Pulmonary artery endothelial cell (primary cell): ENCODE data around the gene GATB. TPM values are rescaled to one million over a fixed set of nuclear protein-coding genes. Genes with fewer than 3 reads are reported as not detected.

ENCODE experiments used
- DNase-seq: peaks from one replicate; pipeline ENCODE4 v3.0.0-alpha.2; 2011; ENCODE audit warnings: low read depth, low spot score
- total RNA-seq: library from RNA; depleted of rRNA; stranded (reverse); fragments of >200 nt; gene quantifications from 2 replicates; pipeline ENCODE4 v1.2.3, GENCODE V29; 2014

The GATB gene
- 16.4 and 21.0 TPM in 2 replicates for total RNA-seq

- peak; percentile 83 for DNase-seq
Observed at GRCh38 chr4:151760712-151761661, at the start of gene GATB. Gene GATB, minus strand, starts transcription at chr4:151761007. Its CDS starts 25 bp downstream, at chr4:151760982.

- DNase-seq = no peak
Observed at GRCh38 chr4:151810476-151810875, 49.7 kb upstream of the GATB start.

GRCh38 chr4:151809716-151810115, 48.9 kb upstream of the GATB start:
- no peak for DNase-seq

GRCh38 chr4:151808542-151808941, 47.7 kb upstream of the GATB start:
- no peak for DNase-seq

- no peak for DNase-seq
Observed at GRCh38 chr4:151808120-151808529, 47.3 kb upstream of the GATB start.

- no peak for DNase-seq
Observed at GRCh38 chr4:151807220-151807619, 46.4 kb upstream of the GATB start.

GRCh38 chr4:151806511-151806927, 45.7 kb upstream of the GATB start:
- no peak for DNase-seq

GRCh38 chr4:151804821-151805220, 44.0 kb upstream of the GATB start:
- DNase-seq = no peak

- DNase-seq = no peak
Observed at GRCh38 chr4:151804086-151804630, 43.4 kb upstream of the GATB start.

GRCh38 chr4:151803246-151803645, 42.4 kb upstream of the GATB start:
- no peak for DNase-seq

GRCh38 chr4:151801547-151802516, 41.0 kb upstream of the GATB start:
- DNase-seq = peak; percentile 8

GRCh38 chr4:151799417-151800012, 38.7 kb upstream of the GATB start:
- DNase-seq = no peak

- DNase-seq = no peak
Observed at GRCh38 chr4:151798678-151799416, 38.0 kb upstream of the GATB start.

- DNase-seq = no peak
Observed at GRCh38 chr4:151797853-151798252, 37.0 kb upstream of the GATB start.

- no peak for DNase-seq
Observed at GRCh38 chr4:151797131-151797530, 36.3 kb upstream of the GATB start.

- no peak for DNase-seq
Observed at GRCh38 chr4:151796106-151796505, 35.3 kb upstream of the GATB start.

- DNase-seq = no peak
Observed at GRCh38 chr4:151792995-151793394, 32.2 kb upstream of the GATB start.

GRCh38 chr4:151792530-151792929, 31.7 kb upstream of the GATB start:
- DNase-seq = no peak

- DNase-seq = no peak
Observed at GRCh38 chr4:151788021-151788420, 27.2 kb upstream of the GATB start.

GRCh38 chr4:151786158-151786495, 25.3 kb upstream of the GATB start:
- DNase-seq = no peak
